Mucosa of stomach (tissue), 1 donor: ENCODE measurements around the gene ANKRD34C.
"Not testable (repeated sequence)": the region's sequence is repeated elsewhere in the genome, so short reads cannot be mapped to it uniquely, and the experiment has no call there.

Experiments
- H3K27me3 ChIP-seq: one replicate; pipeline ENCODE4 v1.7.0; 2013; ENCODE audit warnings: mild to moderate bottlenecking, low read length; ENCODE audit not compliant: control insufficient read depth, insufficient read depth
- H3K36me3 ChIP-seq: one replicate; pipeline ENCODE4 v1.7.0; 2013; ENCODE audit warnings: low read length; ENCODE audit not compliant: control insufficient read depth, insufficient read depth
- H3K4me1 ChIP-seq: one replicate; pipeline ENCODE4 v1.7.0; 2013; ENCODE audit warnings: mild to moderate bottlenecking, low read length; ENCODE audit not compliant: control insufficient read depth, insufficient read depth
- H3K4me3 ChIP-seq: one replicate; pipeline ENCODE4 v1.7.0; 2013; ENCODE audit warnings: low read length
- H3K9ac ChIP-seq: one replicate; pipeline ENCODE4 v1.7.0; 2013; ENCODE audit warnings: mild to moderate bottlenecking, low read length, moderate library complexity
- H3K9me3 ChIP-seq: one replicate; pipeline ENCODE4 v1.7.0; 2013; ENCODE audit warnings: mild to moderate bottlenecking, low read length, moderate library complexity; ENCODE audit not compliant: control insufficient read depth
- donor health status: Pancreatic carcinoma.

The ANKRD34C gene

DNA sequence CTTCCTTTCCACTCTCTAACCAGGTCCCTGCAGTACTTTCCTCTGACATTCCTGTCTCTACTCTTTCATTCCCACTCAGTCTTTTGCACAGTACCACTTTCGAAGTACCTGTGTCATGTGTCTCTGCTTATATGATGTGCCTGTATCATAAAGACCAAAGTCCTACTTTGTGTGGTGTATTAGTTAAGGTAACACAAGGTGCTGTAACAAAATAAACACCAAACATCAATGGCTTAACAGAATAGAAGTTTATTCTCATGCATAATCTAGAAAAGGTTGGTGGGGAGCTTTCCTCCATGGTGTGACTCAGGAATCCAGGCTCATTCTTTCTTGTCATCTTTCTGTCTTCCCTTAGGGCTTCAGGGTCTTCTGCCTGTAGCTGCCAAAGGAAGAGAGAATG, 31.7 kb downstream of the ANKRD34C start:
- H3K4me3 ChIP-seq = no peak overlapping the region
- no peaks in the 10 kb centered on the region for H3K27me3 ChIP-seq
- no peaks in the 10 kb centered on the region for H3K9me3 ChIP-seq
- H3K4me1 ChIP-seq = peaks cover 16% of the 10 kb centered on the region
- H3K9ac ChIP-seq = no peak overlapping the region
- H3K36me3 ChIP-seq = peaks cover 16% of the 10 kb centered on the region

DNA sequence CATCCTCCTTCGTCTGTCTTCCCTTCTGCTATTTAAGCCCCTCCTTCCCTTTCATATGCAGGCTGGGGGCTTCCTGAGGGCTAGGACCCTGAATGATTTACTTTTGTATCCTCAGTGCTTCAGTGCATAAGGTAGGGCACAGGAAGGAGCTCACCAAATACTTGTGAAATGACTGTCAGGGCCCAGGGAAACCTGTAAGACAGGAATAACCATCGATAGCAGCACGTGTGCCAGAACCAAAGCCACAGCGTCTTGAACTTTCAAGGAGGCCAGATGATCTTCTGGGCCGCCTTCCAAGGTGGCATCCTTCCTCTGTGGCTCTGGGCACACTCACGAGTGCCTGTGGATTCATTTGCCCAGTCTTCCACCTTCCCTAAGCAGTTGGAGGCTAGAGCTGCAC, 32.3 kb downstream of the ANKRD34C start:
- peaks cover 16% of the 10 kb centered on the region for H3K4me1 ChIP-seq
- no peak overlapping the region for H3K9ac ChIP-seq
- no peaks in the 10 kb centered on the region for H3K9me3 ChIP-seq
- no peak overlapping the region for H3K4me3 ChIP-seq
- H3K27me3 ChIP-seq = no peaks in the 10 kb centered on the region
- peaks cover 16% of the 10 kb centered on the region for H3K36me3 ChIP-seq

DNA sequence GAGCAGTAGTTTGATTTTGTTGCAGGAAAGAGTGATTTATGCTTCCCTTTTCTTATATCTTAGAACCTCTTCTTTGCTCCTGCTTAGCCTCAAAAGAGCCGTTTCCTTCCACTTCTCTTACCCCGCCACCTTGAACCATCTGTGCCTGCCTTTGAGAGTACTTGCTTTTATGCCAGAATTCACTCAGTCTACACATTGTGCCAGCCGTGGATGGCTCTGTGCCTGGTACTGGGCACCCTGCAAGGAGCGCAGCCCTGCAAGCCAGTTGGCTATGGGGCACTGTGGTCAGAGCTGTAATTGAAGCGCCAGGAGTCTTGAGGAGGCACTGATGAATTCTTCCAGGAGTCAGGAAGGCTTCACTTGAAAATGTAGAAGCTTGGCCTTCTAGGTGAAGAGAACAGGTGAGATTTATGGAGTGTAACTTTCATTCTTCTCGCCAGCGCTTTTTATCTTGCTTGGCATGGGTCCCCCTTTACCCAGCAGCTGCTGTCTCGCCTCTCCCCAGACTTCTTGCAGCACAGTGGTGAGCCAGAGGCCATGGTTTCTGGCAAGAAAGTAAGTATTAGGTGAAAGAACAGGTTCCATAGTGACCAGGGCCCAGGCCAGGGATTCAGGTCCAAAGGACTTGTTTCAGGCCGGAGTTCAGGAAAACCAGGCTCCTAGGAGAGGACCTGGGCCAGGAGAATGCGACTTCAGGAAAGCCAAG, 33.3 kb downstream of the ANKRD34C start:
- Histone ChIP-seq H3K4me1 (peaks cover 16% of the 10 kb centered on the region), H3K4me3 (no peak overlapping the region), H3K9me3 (no peaks in the 10 kb centered on the region), H3K27me3 (no peaks in the 10 kb centered on the region), H3K9ac (no peak overlapping the region), H3K36me3 (peaks cover 16% of the 10 kb centered on the region)

DNA sequence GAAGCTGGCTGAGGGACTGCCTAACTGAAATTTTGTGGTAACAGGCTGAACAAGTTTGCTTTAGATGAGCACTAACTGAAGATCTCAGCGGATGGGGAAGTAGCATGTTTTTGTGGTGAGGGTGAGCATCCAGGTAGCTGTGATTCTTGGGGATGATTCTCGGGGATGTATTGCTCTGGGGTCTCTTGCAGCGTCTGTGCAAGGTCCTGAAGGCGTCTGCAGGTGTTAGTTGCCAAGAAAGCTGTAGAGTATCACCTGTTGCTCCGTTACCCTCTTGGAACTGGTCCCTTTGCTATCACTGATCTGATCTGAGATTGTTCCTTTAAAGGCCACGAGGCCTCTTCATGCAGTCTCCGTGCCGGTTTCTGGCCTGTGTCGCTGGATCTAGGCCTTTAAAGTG, 34.3 kb downstream of the ANKRD34C start:
- peaks cover 15% of the 10 kb centered on the region for H3K4me1 ChIP-seq
- H3K27me3 ChIP-seq = no peaks in the 10 kb centered on the region
- no peaks in the 10 kb centered on the region for H3K9me3 ChIP-seq
- no peak overlapping the region for H3K4me3 ChIP-seq
- H3K36me3 ChIP-seq = peaks cover 16% of the 10 kb centered on the region
- no peak overlapping the region for H3K9ac ChIP-seq

DNA sequence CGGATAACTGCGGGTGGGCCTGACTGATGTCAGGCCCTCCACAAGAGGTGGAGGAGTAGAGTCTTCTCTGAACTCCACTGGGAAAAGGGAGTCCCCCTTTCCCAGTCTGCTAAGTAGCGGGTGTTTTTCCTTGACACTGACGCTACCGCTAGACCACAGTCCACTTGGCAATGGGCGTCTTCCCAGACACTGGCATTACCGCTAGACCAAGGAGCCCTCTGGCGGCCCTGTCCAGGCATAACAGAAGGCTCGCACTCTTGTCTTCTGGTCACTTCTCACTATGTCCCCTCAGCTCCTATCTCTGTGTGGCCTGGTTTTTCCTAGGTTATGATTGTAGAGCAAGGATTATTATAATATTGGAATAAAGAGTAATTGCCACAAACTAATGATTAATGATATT, 37.5 kb downstream of the ANKRD34C start:
- H3K9ac ChIP-seq, H3K4me3 ChIP-seq, H3K27me3 ChIP-seq, H3K9me3 ChIP-seq, H3K4me1 ChIP-seq: not testable (repeated sequence)
- peaks cover 10% of the 10 kb centered on the region for H3K36me3 ChIP-seq

DNA sequence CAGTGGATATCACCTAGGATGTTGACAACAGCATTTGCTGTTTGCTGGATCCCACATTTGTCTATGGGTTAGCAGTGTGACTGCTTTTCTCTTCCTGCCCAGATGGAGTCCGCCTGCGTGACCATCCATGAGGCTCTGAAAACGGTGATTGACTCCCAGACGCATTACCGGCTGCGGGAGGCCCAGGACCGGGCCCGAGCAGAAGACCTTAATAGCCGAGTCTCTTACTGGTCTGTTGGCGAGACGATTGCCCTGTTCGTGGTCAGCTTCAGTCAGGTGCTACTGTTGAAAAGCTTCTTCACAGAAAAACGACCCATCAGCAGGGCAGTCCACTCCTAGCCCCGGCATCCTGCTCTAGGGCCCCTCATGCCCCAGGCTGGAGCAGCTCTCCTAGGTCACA, 39.4 kb downstream of the ANKRD34C start:
- Histone ChIP-seq H3K9me3 (no peaks in the 10 kb centered on the region), H3K27me3 (no peaks in the 10 kb centered on the region), H3K9ac (no peak overlapping the region), H3K4me1 (no peaks in the 10 kb centered on the region), H3K36me3 (peaks cover 10% of the 10 kb centered on the region), H3K4me3 (no peak overlapping the region)

DNA sequence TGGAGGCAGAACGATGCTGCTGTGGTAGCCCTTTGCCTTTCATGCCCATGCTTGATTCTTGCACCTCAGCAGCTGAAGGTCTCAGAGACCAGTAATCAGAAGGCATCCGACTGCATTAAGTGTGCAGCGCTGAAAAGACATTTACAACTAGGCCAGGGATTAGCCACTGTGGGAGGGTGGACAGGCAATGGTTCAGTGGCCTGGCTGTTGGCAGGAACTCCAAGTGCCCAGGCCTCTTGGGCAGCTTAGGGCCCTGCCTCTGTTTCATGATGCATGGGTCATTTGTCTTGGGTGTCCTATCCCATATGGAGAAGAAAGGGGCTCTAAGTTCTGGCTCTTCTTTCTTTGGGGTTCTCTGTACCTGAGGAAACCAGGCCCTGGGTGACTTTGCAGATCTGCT, 39.8 kb downstream of the ANKRD34C start:
- Histone ChIP-seq H3K9me3 (no peaks in the 10 kb centered on the region), H3K36me3 (peaks cover 10% of the 10 kb centered on the region), H3K4me1 (no peaks in the 10 kb centered on the region), H3K4me3 (no peak overlapping the region), H3K27me3 (no peaks in the 10 kb centered on the region), H3K9ac (no peak overlapping the region)

DNA sequence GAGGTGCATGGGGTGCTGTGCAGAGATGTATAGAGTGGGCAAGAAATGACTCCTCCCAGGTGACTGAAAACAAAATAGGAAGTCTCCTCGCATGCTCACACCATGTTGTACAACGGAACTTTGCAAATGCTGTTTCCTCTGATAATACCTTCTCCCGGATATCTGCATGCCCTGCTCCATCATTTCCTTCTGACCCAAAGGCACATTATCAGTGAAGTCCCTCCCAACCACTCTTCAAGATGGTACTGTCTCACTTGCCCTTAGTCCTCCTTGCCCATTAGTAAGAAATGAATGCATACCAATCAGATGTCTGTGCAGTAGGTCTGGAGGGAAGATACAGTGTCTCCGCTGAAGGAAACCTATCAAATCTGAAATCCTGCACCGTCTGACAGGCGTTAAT, 40.4 kb downstream of the ANKRD34C start:
- Histone ChIP-seq H3K36me3 (peaks cover 10% of the 10 kb centered on the region), H3K9me3 (no peaks in the 10 kb centered on the region), H3K27me3 (no peaks in the 10 kb centered on the region), H3K4me1 (no peaks in the 10 kb centered on the region), H3K4me3 (no peak overlapping the region), H3K9ac (no peak overlapping the region)

DNA sequence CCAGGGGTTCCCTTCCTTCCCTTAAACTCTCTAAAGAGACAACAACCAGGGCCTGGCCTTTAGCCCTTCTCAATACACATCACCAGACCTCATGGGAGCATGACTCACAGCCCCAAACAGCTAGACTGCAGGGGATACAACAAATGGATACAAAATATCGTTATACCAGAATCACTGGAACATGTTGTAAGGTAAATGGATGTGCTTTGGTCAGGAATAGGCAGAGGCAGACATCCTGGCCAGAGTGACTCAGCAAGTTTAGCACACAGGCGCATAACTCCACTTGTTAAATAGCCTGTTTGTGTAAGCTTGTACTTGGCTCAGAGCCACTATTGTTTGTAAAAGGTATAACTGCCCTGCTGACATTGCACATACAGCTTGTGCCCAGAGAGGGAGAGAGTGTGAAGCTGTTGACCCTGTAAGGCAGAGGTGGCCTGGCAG, 46.7 kb downstream of the ANKRD34C start:
- H3K4me3 ChIP-seq = no peak overlapping the region
- peaks cover 5% of the 10 kb centered on the region for H3K36me3 ChIP-seq
- peaks cover 7% of the 10 kb centered on the region for H3K4me1 ChIP-seq
- H3K9me3 ChIP-seq = no peaks in the 10 kb centered on the region
- H3K27me3 ChIP-seq = no peaks in the 10 kb centered on the region
- no peak overlapping the region for H3K9ac ChIP-seq
